K562 (cell line): ENCODE measurements around the gene SRPK3. TPM values are rescaled to one million over a fixed set of nuclear protein-coding genes. Genes with fewer than 3 reads are reported as not detected.

Source experiments
- ATAC-seq: fragments of 200-7000 bp; cut with Tn5 transposase; 3 replicates; pipeline ENCODE4 v1.9.1; 2020; ENCODE audit warnings: moderate library complexity
- BruUV-seq: library from RNA; stranded (reverse); fragments of 400-500 nt; replicated peaks from 2 replicates; lab custom pipeline; 2021; lab: Mats Ljungman, UMichigan
- CTCF ChIA-PET: fragments of 300-600 bp; formaldehyde crosslinking; extraction: SDS; loops from one replicate; lab custom pipeline; 2021; ENCODE audit warnings: low intra/inter-chr PET ratio; lab: Yijun Ruan, JAX
- POLR2A ChIA-PET: fragments of 300-600, 350-650 bp; sonication (Branson Sonifier 250); formaldehyde crosslinking; extraction: SDS; loops from one replicate; lab custom pipeline; 2021; ENCODE audit warnings: antibody characterized with exemption, inconsistent platforms; lab: Yijun Ruan, JAX
- DNase-seq, 4 experiments: peaks; one replicate each; pipeline versions ENCODE4 v3.0.0 to v3.0.0-alpha.2; 2011 to 2018; ENCODE audit warnings: low spot score in 3 of 4, mixed read lengths in 3 of 4; ENCODE audit errors: extremely low read depth in 1 of 4
- FAIRE-seq: peaks from 2 replicates; lab custom pipeline; 2011; peaks lifted over from hg19 to GRCh38; lab: Jason Lieb, UNC
- H2AFZ ChIP-seq: 2 replicates; pipeline ENCODE4 v1.6.0; 2011; ENCODE audit warnings: low read depth, low read length, control low read depth, inconsistent platforms
- H3K27ac ChIP-seq: fragments of 200-600 bp; 3 replicates; pipeline ENCODE4 v1.8.0; 2011; ENCODE audit warnings: low read depth, mild to moderate bottlenecking, control low read depth, inconsistent platforms, low read length, moderate library complexity, mixed read lengths; ENCODE audit errors: extremely low read depth
- H3K27me3 ChIP-seq, 2 experiments: fragments of 300-600 bp in 1 of 2; 2 replicates in 1 of 2; 3 replicates in 1 of 2; pipeline versions ENCODE4 v1.6.0 to v1.8.0; 2011; ENCODE audit warnings: inconsistent platforms in 2 of 2, low read length in 2 of 2, mild to moderate bottlenecking in 1 of 2, mixed read lengths in 1 of 2, moderate library complexity in 1 of 2; ENCODE audit not compliant: control insufficient read depth in 2 of 2, insufficient read depth in 2 of 2
- H3K36me3 ChIP-seq: fragments of 300-600 bp; 3 replicates; pipeline ENCODE4 v1.8.0; 2011; ENCODE audit warnings: mild to moderate bottlenecking, low read length, inconsistent platforms; ENCODE audit not compliant: control insufficient read depth, insufficient read depth
- H3K4me1 ChIP-seq, 2 experiments: fragments of 200-600 bp in 1 of 2; replicated peaks in 1 of 2; 2 replicates in 1 of 2; 3 replicates in 1 of 2; pipeline versions ENCODE4 v1.5.1 to v1.8.0; 2011; ENCODE audit warnings: inconsistent platforms in 2 of 2, low read length in 2 of 2, mild to moderate bottlenecking in 1 of 2, mixed read lengths in 1 of 2, moderate library complexity in 1 of 2; ENCODE audit not compliant: control insufficient read depth in 2 of 2, insufficient read depth in 2 of 2
- H3K4me2 ChIP-seq: 2 replicates; pipeline ENCODE4 v1.6.1; 2011; ENCODE audit warnings: low read length, control low read depth, inconsistent platforms, mixed read lengths; ENCODE audit not compliant: insufficient read depth
- H3K4me3 ChIP-seq: fragments of 200-600 bp; sonication (generic), shearing (Covaris generic); 2 replicates; pipeline ENCODE4 v1.5.1; 2016; ENCODE audit warnings: control low read depth, inconsistent platforms
- H3K79me2 ChIP-seq: fragments of 200-600 bp; 3 replicates; pipeline ENCODE4 v1.8.0; 2011; ENCODE audit warnings: low read length, inconsistent platforms; ENCODE audit not compliant: control insufficient read depth, insufficient read depth
- H3K9ac ChIP-seq, 2 experiments: 2 replicates each; pipeline versions ENCODE4 v1.6.0 to v1.6.1; 2011; ENCODE audit warnings: low read depth in 2 of 2, low read length in 2 of 2, control low read depth in 1 of 2, inconsistent platforms in 1 of 2, mild to moderate bottlenecking in 1 of 2, mixed read lengths in 1 of 2; ENCODE audit not compliant: insufficient read depth in 1 of 2
- H3K9me1 ChIP-seq: one replicate; pipeline ENCODE4 v1.6.0; 2011; ENCODE audit warnings: inconsistent platforms, mild to moderate bottlenecking, low read length, moderate library complexity; ENCODE audit not compliant: control insufficient read depth, insufficient read depth
- H3K9me3 ChIP-seq: replicated peaks from 2 replicates; pipeline ENCODE4 v1.5.1; 2011; ENCODE audit warnings: low read depth, low read length, inconsistent platforms; ENCODE audit not compliant: control insufficient read depth, insufficient read depth
- H4K20me1 ChIP-seq: replicated peaks from 2 replicates; pipeline ENCODE4 v1.6.1; 2011; ENCODE audit warnings: low read length, inconsistent platforms, mixed read lengths; ENCODE audit not compliant: control insufficient read depth, insufficient read depth
- FOXJ3 ChIP-seq: sonication (generic); formaldehyde crosslinking; IDR thresholded peaks from 2 replicates; pipeline ENCODE4 v1.4.0; 2020; ENCODE audit warnings: mild to moderate bottlenecking, missing genetic modification reagents
- MBD2 ChIP-seq: sonication (generic); IDR thresholded peaks from 2 replicates; pipeline ENCODE4 v1.6.1; 2016; ENCODE audit warnings: low read depth, borderline replicate concordance
- PURB ChIP-seq: sonication (generic); formaldehyde crosslinking; IDR thresholded peaks from 2 replicates; pipeline ENCODE4 v1.9.0; 2021; ENCODE audit warnings: low read depth, mild to moderate bottlenecking, missing genetic modification reagents
- SLC30A9 ChIP-seq: fragments of 250-450 bp; sonication (Bioruptor Pico); IDR thresholded peaks from 2 replicates; pipeline ENCODE4 v1.8.0; 2022; ENCODE audit warnings: mild to moderate bottlenecking, moderate library complexity
- ZSCAN29 ChIP-seq: fragments of 450-650 bp; IDR thresholded peaks from 2 replicates; pipeline ENCODE4 v1.6.1; 2017
- ZZZ3 ChIP-seq: fragments of 450-650 bp; IDR thresholded peaks from 2 replicates; pipeline ENCODE4 v1.6.1; 2016; ENCODE audit warnings: antibody characterized with exemption, mild to moderate bottlenecking, moderate library complexity
- WGBS: fragments of 100-300 bp; shearing (Covaris generic); methylation state at CpG from one replicate; pipeline ENCODE4 v1.1.6; 2016; ENCODE audit warnings: low coverage, mixed read lengths; ENCODE audit not compliant: insufficient coverage; ENCODE audit errors: missing lambda C conversion rate; 5-methylcytosine and 5-hydroxymethylcytosine counted together
- in situ Hi-C: fragments of 300-500 bp; cut with MboI; formaldehyde crosslinking; loops from 4 replicates; pipeline ENCODE4 v1.15.0; 2018; ENCODE audit warnings: inconsistent platforms, mixed read lengths
- intact Hi-C: fragments of 100-400 bp; cut with micrococcal nuclease; formaldehyde crosslinking; loops from 2 replicates; pipeline ENCODE4 v1.14.2; 2022
- polyA plus RNA-seq, 8 experiments: library from polyadenylated mRNA; depleted of rRNA in 4 of 8; stranded (reverse) in 5 of 8; unstranded in 3 of 8; fragments of >200 nt; fragmentation: Nextera tagmentation in 2 of 8; fragmentation: Illumina TruSeq in 1 of 8; extraction: Ambion mirVana in 2 of 8; extraction: Trizol in 1 of 8; gene quantifications; 2 replicates each; pipeline versions ENCODE4 v1.2.1 to v1.2.3, GENCODE V29; 2011 to 2014; ENCODE audit warnings: inconsistent platforms in 1 of 8, missing spikeins in 1 of 8
- total RNA-seq, 7 experiments: library from RNA; depleted of rRNA in 6 of 7; stranded (reverse); fragments of >200 nt in 6 of 7; fragmentation: Illumina TruSeq in 2 of 7; extraction: Trizol in 2 of 7; gene quantifications; 2 replicates each; pipeline versions ENCODE4 v1.2.1 to v1.2.3, GENCODE V29; 2011 to 2021; ENCODE audit warnings: low replicate concordance in 1 of 7
- TF ChIP-seq, protein P1 (sequence below): sonication (generic); formaldehyde crosslinking; IDR thresholded peaks from 2 replicates; pipeline ENCODE4 v1.8.1; 2023; ENCODE audit warnings: mild to moderate bottlenecking, missing genetic modification reagents

The SRPK3 gene
- total and polyA plus RNA-seq, 9 of the 15 experiments (the other 6 are each of a cell fraction or from before 2014, with no cell fraction given) = 0.01 to 0.09 (median 0.04) TPM; not detected in 2

DNA sequence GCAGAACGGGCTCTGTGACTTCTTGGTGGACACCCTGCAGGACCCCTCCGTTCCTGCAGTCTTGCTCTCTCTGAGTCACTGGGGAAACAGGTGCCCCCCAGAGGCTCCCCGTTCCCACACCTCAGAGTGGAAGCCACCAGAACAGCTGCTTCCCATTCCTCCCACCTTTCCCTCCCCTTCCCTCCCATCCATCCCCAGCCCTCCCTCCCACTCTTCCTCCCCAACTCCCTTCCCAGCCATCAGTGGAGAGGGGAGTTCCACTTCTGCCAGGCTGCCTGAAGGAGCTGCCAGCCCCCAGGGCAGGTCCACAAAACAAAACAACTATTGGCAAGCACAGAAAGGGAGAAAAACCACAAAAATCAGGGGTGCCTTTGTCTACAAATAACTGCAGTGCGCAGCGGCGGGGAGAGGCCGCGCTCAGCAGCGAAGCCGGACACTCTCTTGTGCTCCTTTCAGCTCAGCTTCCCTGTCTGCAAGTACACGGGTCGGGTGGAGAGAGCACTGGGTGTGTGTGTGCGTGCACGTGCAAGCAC is 21.7 kb downstream of the SRPK3 start (continued):
- TF ChIP-seq ZZZ3 (no peak), MBD2 (no peak), SLC30A9 (no peak), PURB (CRISPR knock-in tag) (no peak)

DNA sequence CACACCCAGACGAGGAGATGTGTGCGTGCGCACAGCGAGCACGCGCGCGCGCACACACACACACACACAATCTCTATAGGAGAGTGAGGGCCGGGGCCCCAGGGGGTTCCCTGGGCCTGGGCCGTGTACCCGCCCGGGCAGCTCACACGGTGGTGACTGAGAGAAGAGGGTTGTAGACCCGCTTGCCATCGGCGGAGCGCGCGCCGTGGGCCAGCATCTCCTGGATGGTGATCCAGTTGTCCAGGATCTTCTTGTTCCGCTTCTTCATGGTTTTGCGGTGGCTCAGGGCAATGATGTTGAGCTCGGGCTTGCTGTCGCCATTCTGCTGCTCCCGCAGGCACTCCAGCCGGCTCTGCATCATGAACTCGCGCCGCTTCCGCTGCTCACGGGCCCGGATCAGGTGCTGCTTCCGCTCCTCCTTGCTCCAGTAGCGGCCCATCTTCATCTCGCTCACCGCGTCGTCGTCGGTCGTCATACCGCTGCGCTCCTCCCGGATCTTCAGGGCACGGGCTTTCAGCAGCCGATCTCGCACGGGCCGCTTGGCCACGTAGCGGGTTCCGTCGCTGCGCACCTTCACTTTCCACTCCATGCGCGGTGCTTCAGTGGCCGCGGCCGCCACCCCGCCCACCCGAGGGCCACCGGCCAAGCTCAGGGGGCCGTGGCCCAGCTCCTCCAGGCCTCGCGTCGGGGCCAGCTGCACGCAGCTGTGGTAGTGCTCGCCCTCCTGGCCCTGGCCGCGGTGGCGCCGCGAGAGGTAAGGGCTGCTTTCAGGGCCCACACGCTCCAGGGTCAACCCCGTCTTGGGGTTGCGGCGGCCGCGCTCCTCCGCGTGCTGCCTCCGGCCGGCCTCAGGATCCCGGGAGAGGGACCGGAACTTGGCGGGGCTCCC is 22.6 kb downstream of the SRPK3 start:
- H3K4me1 ChIP-seq = peaks cover 0 to 43% of the 10 kb centered on the region in 2 experiments; a peak in 2 of 5 replicates
- no peaks in the 10 kb centered on the region for H3K9me1 ChIP-seq
- H4K20me1 ChIP-seq = no peaks in the 10 kb centered on the region; the same call in 1 of the 2 replicates
- no peak overlapping the region for H3K4me3 ChIP-seq
- no peak overlapping the region for H3K4me2 ChIP-seq
- no TSS peak for BruUV-seq
- H3K9me3 ChIP-seq = no peaks in the 10 kb centered on the region
- ATAC-seq (no peak), DNase-seq (no peak), FAIRE-seq (no peak)
- in situ Hi-C loops = no loop called here
- H3K27ac ChIP-seq = no peak overlapping the region
- TF ChIP-seq, protein P1, sequence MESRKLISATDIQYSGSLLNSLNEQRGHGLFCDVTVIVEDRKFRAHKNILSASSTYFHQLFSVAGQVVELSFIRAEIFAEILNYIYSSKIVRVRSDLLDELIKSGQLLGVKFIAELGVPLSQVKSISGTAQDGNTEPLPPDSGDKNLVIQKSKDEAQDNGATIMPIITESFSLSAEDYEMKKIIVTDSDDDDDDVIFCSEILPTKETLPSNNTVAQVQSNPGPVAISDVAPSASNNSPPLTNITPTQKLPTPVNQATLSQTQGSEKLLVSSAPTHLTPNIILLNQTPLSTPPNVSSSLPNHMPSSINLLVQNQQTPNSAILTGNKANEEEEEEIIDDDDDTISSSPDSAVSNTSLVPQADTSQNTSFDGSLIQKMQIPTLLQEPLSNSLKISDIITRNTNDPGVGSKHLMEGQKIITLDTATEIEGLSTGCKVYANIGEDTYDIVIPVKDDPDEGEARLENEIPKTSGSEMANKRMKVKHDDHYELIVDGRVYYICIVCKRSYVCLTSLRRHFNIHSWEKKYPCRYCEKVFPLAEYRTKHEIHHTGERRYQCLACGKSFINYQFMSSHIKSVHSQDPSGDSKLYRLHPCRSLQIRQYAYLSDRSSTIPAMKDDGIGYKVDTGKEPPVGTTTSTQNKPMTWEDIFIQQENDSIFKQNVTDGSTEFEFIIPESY (CRISPR knock-in tag) = peak; percentile 76
- TF ChIP-seq FOXJ3 (CRISPR knock-in tag) (no peak), ZSCAN29 (no peak)
- TF ChIP-seq, all 486 proteins: peak for 1
- WGBS = 63% methylated on average over 17 of the region's 87 CpGs
- Histone ChIP-seq H3K9ac (no peak overlapping the region), H3K79me2 (no peaks in the 10 kb centered on the region), H3K36me3 (peaks cover 10% of the 10 kb centered on the region; the same call in 1 of the 3 replicates), H2AFZ (no peak overlapping the region), H3K27me3 (peaks cover 0 to 12% of the 10 kb centered on the region in 2 experiments; a peak in 3 of 5 replicates)
- intact Hi-C loops = no loop called here
- ChIA-PET POLR2A (no interaction called here), CTCF (no interaction called here)
